ENCODE data around the gene CCDC190. TPM values are rescaled to one million over a fixed set of nuclear protein-coding genes. Genes with fewer than 3 reads are reported as not detected.
A peak's percentile ranks its signal among the peaks of the same experiment; 100 is the strongest.

Gene CCDC190
- total and polyA plus RNA-seq, 2 experiments from 2014 or later: not detected

GRCh38 chr1:162823231-162823630, 37.7 kb downstream of the CCDC190 start (continued):
- TF ChIP-seq REST (IDR thresholded peaks at IDR 0.05; ENCODE audit: unreplicated experiment): no peak
- no peak for TF ChIP-seq EZH2 (IDR thresholded peaks at IDR 0.05; ENCODE audit: low read depth, unreplicated experiment)
- no peak for TF ChIP-seq EZH2phosphoT487 (IDR thresholded peaks at IDR 0.05; ENCODE audit: unreplicated experiment)
- TF ChIP-seq ZNF331 (CRISPR knock-in tag; IDR thresholded peaks at IDR 0.05; ENCODE audit: low read depth): no peak
- no peak for TF ChIP-seq ETS1 (IDR thresholded peaks at IDR 0.05)
- no peak for TF ChIP-seq NANOG (IDR thresholded peaks at IDR 0.05; ENCODE audit: borderline replicate concordance)
- no peak for TF ChIP-seq CTCF (conservative IDR thresholded peaks at IDR 0.05; ENCODE audit: low read depth in 2 of 2)

GRCh38 chr1:162822391-162823200, 38.4 kb downstream of the CCDC190 start:
- peak overlapping the region; percentile 84 for H3K4me3 ChIP-seq
- H3K27ac ChIP-seq (ENCODE audit: low read depth): no peak overlapping the region
- H3K9me2 ChIP-seq (ENCODE audit: insufficient read depth): no peaks in the 10 kb centered on the region
- H3K4me1 Mint-ChIP-seq: peaks cover 13% of the 10 kb centered on the region
- H3K4me1 ChIP-seq (ENCODE audit: insufficient read depth): peaks cover 16% of the 10 kb centered on the region
- H3K27me3 Mint-ChIP-seq (ENCODE audit: insufficient read depth, low read depth, poor library complexity): peaks cover 2% of the 10 kb centered on the region
- ATAC-seq (peak; percentile 98), DNase-seq (ENCODE audit: low spot score) (peak; percentile 90)
- no peaks in the 10 kb centered on the region; the same call in 1 of the 2 replicates for H3K27me3 ChIP-seq (ENCODE audit: insufficient read depth)
- H4K20me1 ChIP-seq (replicated peaks; ENCODE audit: insufficient read depth): no peaks in the 10 kb centered on the region
- peak overlapping the region; percentile 94 for H3K4me3 Mint-ChIP-seq
- no peaks in the 10 kb centered on the region for H3K36me3 ChIP-seq (ENCODE audit: insufficient read depth)
- H3K36me3 Mint-ChIP-seq (ENCODE audit: low read depth): no peaks in the 10 kb centered on the region
- peak overlapping the region; percentile 99 for H2AFZ ChIP-seq
- no peaks in the 10 kb centered on the region for H3F3A ChIP-seq (replicated peaks; ENCODE audit: low read depth)
- H3K79me2 ChIP-seq (replicated peaks; ENCODE audit: insufficient read depth): no peaks in the 10 kb centered on the region
- no peaks in the 10 kb centered on the region for H3K9me3 Mint-ChIP-seq
- H3K4me2 ChIP-seq: peak overlapping the region; percentile 92
- no peak overlapping the region for H3K27ac Mint-ChIP-seq
- no peak for TF ChIP-seq ZNF114 (CRISPR knock-in tag; IDR thresholded peaks at IDR 0.05)
- no peak for TF ChIP-seq CREB1 (CRISPR knock-in tag; IDR thresholded peaks at IDR 0.05; ENCODE audit: low read depth)
- TF ChIP-seq NANOG (IDR thresholded peaks at IDR 0.05; ENCODE audit: borderline replicate concordance): no peak
- TF ChIP-seq EZH2phosphoT487 (IDR thresholded peaks at IDR 0.05; ENCODE audit: unreplicated experiment): no peak
- no peak for TF ChIP-seq EZH2 (IDR thresholded peaks at IDR 0.05; ENCODE audit: low read depth, unreplicated experiment)
- TF ChIP-seq POLR2AphosphoS5 (IDR thresholded peaks at IDR 0.05; ENCODE audit: low read depth): peak; percentile 57
- TF ChIP-seq JUNB (IDR thresholded peaks at IDR 0.05; ENCODE audit: unreplicated experiment): no peak
- peak in 1 of 2 experiments; percentile 26; a peak in 2 of 4 replicates for TF ChIP-seq CTCF (conservative IDR thresholded peaks at IDR 0.05; ENCODE audit: low read depth in 2 of 2)
- no peak for TF ChIP-seq REST (IDR thresholded peaks at IDR 0.05; ENCODE audit: unreplicated experiment)
- no peak for TF ChIP-seq ZNF331 (CRISPR knock-in tag; IDR thresholded peaks at IDR 0.05; ENCODE audit: low read depth)
- TF ChIP-seq STAT1 (IDR thresholded peaks at IDR 0.05; ENCODE audit: unreplicated experiment): no peak
